ENCODE results near the gene TATDN2. TPM values are rescaled to one million over a fixed set of nuclear protein-coding genes. Genes with fewer than 3 reads are reported as not detected.

Gene TATDN2
- total and polyA plus RNA-seq, 2 experiments from 2014 or later = 9.3 to 22.6 TPM

DNA sequence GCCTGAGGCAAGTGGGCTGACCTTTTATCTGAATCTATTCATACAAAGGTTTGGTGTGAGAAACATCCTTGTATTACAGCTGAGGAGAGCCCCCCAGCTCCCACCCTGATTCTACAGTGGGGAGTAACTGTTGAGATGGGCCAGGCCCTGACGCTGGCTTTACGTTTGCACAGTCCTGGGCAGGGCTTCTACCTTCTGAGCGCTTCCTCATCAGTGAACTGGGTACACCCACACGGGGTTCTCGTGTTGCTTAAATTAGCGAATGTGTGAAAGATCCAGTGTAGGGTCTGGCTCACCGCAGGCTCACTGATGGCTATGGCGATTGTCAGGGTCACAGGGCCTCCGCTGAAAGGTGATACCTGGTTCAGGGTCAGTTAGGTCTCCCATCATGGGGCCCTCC lies 51.8 kb downstream of the TATDN2 start:
- Histone ChIP-seq H4K20me1 (ENCODE audit: insufficient read depth, poor library complexity, severe bottlenecking) (no peaks in the 10 kb centered on the region), H3K79me2 (no peaks in the 10 kb centered on the region), H3K9me3 (ENCODE audit: low read depth) (no peaks in the 10 kb centered on the region), H3K36me3 (replicated peaks; ENCODE audit: insufficient read depth, low read depth) (no peaks in the 10 kb centered on the region), H2AFZ (no peak overlapping the region), H3K27ac (no peak overlapping the region), H3K27me3 (no peaks in the 10 kb centered on the region), H3K4me2 (no peak overlapping the region), H3K4me1 (ENCODE audit: insufficient read depth) (no peaks in the 10 kb centered on the region), H3K9me2 (replicated peaks; ENCODE audit: insufficient read depth) (no peaks in the 10 kb centered on the region), H3K4me3 (no peak overlapping the region)
- TF ChIP-seq EZH2 (IDR thresholded peaks at IDR 0.05; ENCODE audit: borderline replicate concordance) (no peak), EZH2phosphoT487 (IDR thresholded peaks at IDR 0.05; ENCODE audit: low read depth, severe bottlenecking, unreplicated experiment) (no peak)
- WGBS (ENCODE audit: low lambda C conversion rate, missing lambda C conversion rate) = 90% methylated on average over 9 of the region's 9 CpGs
- DNase-seq (ENCODE audit: low spot score) = no peak

DNA sequence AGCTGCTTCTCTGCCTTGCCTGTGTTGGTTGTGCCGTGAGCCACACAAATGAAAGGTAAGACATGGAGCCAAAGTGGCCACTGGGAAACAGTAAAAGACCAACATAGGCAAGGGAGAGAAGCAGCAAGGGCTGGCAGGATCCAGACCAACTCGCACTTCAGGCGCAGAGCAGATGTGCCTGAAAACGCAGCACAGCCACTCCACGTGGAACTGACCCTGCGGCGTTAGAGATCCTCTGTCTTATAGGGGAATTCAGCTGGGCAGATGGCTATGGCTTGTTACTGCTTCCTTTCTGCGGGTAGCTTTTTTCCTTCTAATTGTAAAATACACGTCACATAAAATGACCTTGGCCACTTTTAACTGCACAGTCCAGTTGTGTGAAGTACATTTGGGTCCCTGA lies 54.8 kb downstream of the TATDN2 start:
- no peaks in the 10 kb centered on the region for H3K4me1 ChIP-seq (ENCODE audit: insufficient read depth)
- H3K36me3 ChIP-seq (replicated peaks; ENCODE audit: insufficient read depth, low read depth) = no peaks in the 10 kb centered on the region
- no peak overlapping the region for H3K27ac ChIP-seq
- H3K27me3 ChIP-seq = no peaks in the 10 kb centered on the region
- H3K4me2 ChIP-seq = no peak overlapping the region
- no peaks in the 10 kb centered on the region for H3K79me2 ChIP-seq
- DNase-seq (ENCODE audit: low spot score) = no peak
- H2AFZ ChIP-seq = no peak overlapping the region
- no peaks in the 10 kb centered on the region for H3K9me3 ChIP-seq (ENCODE audit: low read depth)
- H4K20me1 ChIP-seq (ENCODE audit: insufficient read depth, poor library complexity, severe bottlenecking) = no peaks in the 10 kb centered on the region
- 98% methylated on average over 9 of the region's 9 CpGs for WGBS (ENCODE audit: low lambda C conversion rate, missing lambda C conversion rate)
- H3K9me2 ChIP-seq (replicated peaks; ENCODE audit: insufficient read depth) = no peaks in the 10 kb centered on the region
- TF ChIP-seq EZH2 (IDR thresholded peaks at IDR 0.05; ENCODE audit: borderline replicate concordance) = no peak
- no peak for TF ChIP-seq EZH2phosphoT487 (IDR thresholded peaks at IDR 0.05; ENCODE audit: low read depth, severe bottlenecking, unreplicated experiment)
- TF ChIP-seq, protein P1, sequence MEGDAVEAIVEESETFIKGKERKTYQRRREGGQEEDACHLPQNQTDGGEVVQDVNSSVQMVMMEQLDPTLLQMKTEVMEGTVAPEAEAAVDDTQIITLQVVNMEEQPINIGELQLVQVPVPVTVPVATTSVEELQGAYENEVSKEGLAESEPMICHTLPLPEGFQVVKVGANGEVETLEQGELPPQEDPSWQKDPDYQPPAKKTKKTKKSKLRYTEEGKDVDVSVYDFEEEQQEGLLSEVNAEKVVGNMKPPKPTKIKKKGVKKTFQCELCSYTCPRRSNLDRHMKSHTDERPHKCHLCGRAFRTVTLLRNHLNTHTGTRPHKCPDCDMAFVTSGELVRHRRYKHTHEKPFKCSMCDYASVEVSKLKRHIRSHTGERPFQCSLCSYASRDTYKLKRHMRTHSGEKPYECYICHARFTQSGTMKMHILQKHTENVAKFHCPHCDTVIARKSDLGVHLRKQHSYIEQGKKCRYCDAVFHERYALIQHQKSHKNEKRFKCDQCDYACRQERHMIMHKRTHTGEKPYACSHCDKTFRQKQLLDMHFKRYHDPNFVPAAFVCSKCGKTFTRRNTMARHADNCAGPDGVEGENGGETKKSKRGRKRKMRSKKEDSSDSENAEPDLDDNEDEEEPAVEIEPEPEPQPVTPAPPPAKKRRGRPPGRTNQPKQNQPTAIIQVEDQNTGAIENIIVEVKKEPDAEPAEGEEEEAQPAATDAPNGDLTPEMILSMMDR (IDR thresholded peaks at IDR 0.05; ENCODE audit: poor library complexity) = no peak
- H3K4me3 ChIP-seq = no peak overlapping the region

DNA sequence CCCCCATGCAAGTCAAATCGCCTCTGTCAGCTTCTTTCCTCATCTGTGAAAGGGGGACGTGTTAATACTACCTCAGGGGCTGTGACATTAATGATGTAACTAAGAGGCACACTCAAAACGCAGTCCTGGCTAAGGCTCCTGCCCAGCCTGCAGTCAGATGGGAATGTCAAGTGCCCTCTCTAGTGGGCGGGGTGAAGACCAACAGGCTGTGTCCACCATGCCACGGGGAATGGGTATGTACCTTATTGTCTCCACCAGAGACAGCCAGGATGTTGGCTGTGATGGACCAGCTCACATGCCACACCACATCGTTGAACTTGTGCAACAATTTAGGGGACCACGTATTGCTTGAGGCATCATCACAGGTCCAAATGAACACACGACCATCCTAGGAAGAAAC lies 55.5 kb downstream of the TATDN2 start:
- no peaks in the 10 kb centered on the region for H3K36me3 ChIP-seq (replicated peaks; ENCODE audit: insufficient read depth, low read depth)

DNA sequence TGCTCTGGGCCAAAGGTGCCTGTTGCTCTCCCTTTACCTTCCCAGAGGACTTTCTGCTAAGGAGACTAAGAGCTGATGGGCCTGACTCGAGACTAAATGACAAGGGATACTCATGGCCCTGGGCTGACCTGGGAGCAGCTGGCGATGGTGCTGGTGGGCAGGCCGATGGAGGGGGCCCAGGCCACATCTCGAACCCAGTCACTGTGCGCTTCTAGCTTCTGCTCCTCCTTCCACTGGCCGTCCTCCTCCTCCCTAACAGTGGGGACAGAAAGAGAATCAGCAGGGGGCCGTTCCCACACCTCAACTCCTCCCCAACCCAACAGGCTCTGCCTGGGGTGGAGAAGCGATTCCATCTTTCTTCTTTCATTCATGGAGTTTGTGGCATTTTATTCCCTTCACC lies 56.6 kb downstream of the TATDN2 start:
- Histone ChIP-seq H3K4me2 (no peak overlapping the region), H3K27me3 (no peaks in the 10 kb centered on the region), H3K9me2 (replicated peaks; ENCODE audit: insufficient read depth) (no peaks in the 10 kb centered on the region), H3K4me1 (ENCODE audit: insufficient read depth) (no peaks in the 10 kb centered on the region), H3K36me3 (replicated peaks; ENCODE audit: insufficient read depth, low read depth) (no peaks in the 10 kb centered on the region), H3K27ac (no peak overlapping the region), H3K9me3 (ENCODE audit: low read depth) (no peaks in the 10 kb centered on the region), H4K20me1 (ENCODE audit: insufficient read depth, poor library complexity, severe bottlenecking) (no peaks in the 10 kb centered on the region), H3K4me3 (no peak overlapping the region), H2AFZ (no peak overlapping the region), H3K79me2 (no peaks in the 10 kb centered on the region)
- no peak for TF ChIP-seq EZH2phosphoT487 (IDR thresholded peaks at IDR 0.05; ENCODE audit: low read depth, severe bottlenecking, unreplicated experiment)
- TF ChIP-seq, protein P1 (IDR thresholded peaks at IDR 0.05; ENCODE audit: poor library complexity) = no peak
- no peak for TF ChIP-seq EZH2 (IDR thresholded peaks at IDR 0.05; ENCODE audit: borderline replicate concordance)
- 94% methylated on average over 8 of the region's 8 CpGs for WGBS (ENCODE audit: low lambda C conversion rate, missing lambda C conversion rate)
- no peak for DNase-seq (ENCODE audit: low spot score)

More for the DNA sequence above, 55.5 kb downstream of the TATDN2 start:
- H3K4me3 ChIP-seq = no peak overlapping the region
- DNase-seq (ENCODE audit: low spot score) = no peak
- H2AFZ ChIP-seq = no peak overlapping the region
- TF ChIP-seq EZH2phosphoT487 (IDR thresholded peaks at IDR 0.05; ENCODE audit: low read depth, severe bottlenecking, unreplicated experiment) (no peak), EZH2 (IDR thresholded peaks at IDR 0.05; ENCODE audit: borderline replicate concordance) (no peak)
- TF ChIP-seq, protein P1 (IDR thresholded peaks at IDR 0.05; ENCODE audit: poor library complexity) = no peak
- no peak overlapping the region for H3K27ac ChIP-seq
- 93% methylated on average over 8 of the region's 8 CpGs for WGBS (ENCODE audit: low lambda C conversion rate, missing lambda C conversion rate)
- H3K27me3 ChIP-seq = no peaks in the 10 kb centered on the region
- no peak overlapping the region for H3K4me2 ChIP-seq
- no peaks in the 10 kb centered on the region for H3K9me2 ChIP-seq (replicated peaks; ENCODE audit: insufficient read depth)
- H4K20me1 ChIP-seq (ENCODE audit: insufficient read depth, poor library complexity, severe bottlenecking) = no peaks in the 10 kb centered on the region
- H3K4me1 ChIP-seq (ENCODE audit: insufficient read depth) = no peaks in the 10 kb centered on the region
- no peaks in the 10 kb centered on the region for H3K79me2 ChIP-seq
- H3K9me3 ChIP-seq (ENCODE audit: low read depth) = no peaks in the 10 kb centered on the region
